GM23338 (cell line): ENCODE measurements around the gene MAGI1. TPM values are rescaled to one million over a fixed set of nuclear protein-coding genes. Genes with fewer than 3 reads are reported as not detected.

Experiments
- ATAC-seq: fragments of 200-7000 bp; cut with Tn5 transposase; 3 replicates; pipeline ENCODE4 v1.9.1; 2020
- DNase-seq: peaks from one replicate; pipeline ENCODE4 v3.0.0-alpha.2; 2015; ENCODE audit warnings: low spot score
- H2AFZ ChIP-seq: fragments of 200-600 bp; sonication (generic); 2 replicates; pipeline ENCODE4 v1.8.0; 2016; ENCODE audit warnings: antibody characterized with exemption, mild to moderate bottlenecking, moderate library complexity
- H3F3A ChIP-seq: fragments of 200-600 bp; sonication (generic); replicated peaks from 2 replicates; pipeline ENCODE4 v1.8.0; 2017; ENCODE audit warnings: antibody characterized with exemption, mixed run types, low read depth
- H3K27ac ChIP-seq: fragments of 200-600 bp; sonication (generic); 2 replicates; pipeline ENCODE4 v1.6.1; 2016; ENCODE audit warnings: low read depth
- H3K27me3 ChIP-seq: fragments of 200-600 bp; sonication (generic); 2 replicates; pipeline ENCODE4 v1.8.0; 2016; ENCODE audit warnings: mild to moderate bottlenecking, mixed run types, moderate library complexity; ENCODE audit not compliant: insufficient read depth
- H3K36me3 ChIP-seq: fragments of 200-600 bp; sonication (generic); 2 replicates; pipeline ENCODE4 v1.8.0; 2016; ENCODE audit warnings: mild to moderate bottlenecking; ENCODE audit not compliant: insufficient read depth
- H3K4me1 ChIP-seq: fragments of 200-600 bp; sonication (generic); 2 replicates; pipeline ENCODE4 v1.8.0; 2016; ENCODE audit warnings: mild to moderate bottlenecking, moderate library complexity; ENCODE audit not compliant: insufficient read depth
- H3K4me2 ChIP-seq: fragments of 200-600 bp; sonication (generic); 2 replicates; pipeline ENCODE4 v1.7.1; 2017; ENCODE audit warnings: mixed run types
- H3K4me3 ChIP-seq: fragments of 200-600 bp; sonication (generic); 2 replicates; pipeline ENCODE4 v1.6.1; 2016; ENCODE audit warnings: mixed run types
- H3K79me2 ChIP-seq: fragments of 200-600 bp; sonication (generic); replicated peaks from 2 replicates; pipeline ENCODE4 v1.8.0; 2017; ENCODE audit warnings: mild to moderate bottlenecking; ENCODE audit not compliant: insufficient read depth
- H3K9me2 ChIP-seq: fragments of 200-600 bp; sonication (generic); 2 replicates; pipeline ENCODE4 v1.8.0; 2017; ENCODE audit not compliant: insufficient read depth
- H4K20me1 ChIP-seq: fragments of 200-600 bp; sonication (generic); replicated peaks from 2 replicates; pipeline ENCODE4 v1.8.0; 2017; ENCODE audit warnings: mild to moderate bottlenecking; ENCODE audit not compliant: insufficient read depth
- H3K27ac Mint-ChIP-seq: 2 replicates; pipeline ENCODE4 v1.8.0; 2020; ENCODE audit warnings: inconsistent platforms, mild to moderate bottlenecking, moderate library complexity, mixed read lengths
- H3K27me3 Mint-ChIP-seq: 3 replicates; pipeline ENCODE4 v1.8.0; 2022; ENCODE audit warnings: low read depth, mild to moderate bottlenecking, moderate library complexity, mixed read lengths, inconsistent platforms; ENCODE audit not compliant: insufficient read depth, poor library complexity
- H3K36me3 Mint-ChIP-seq: 3 replicates; pipeline ENCODE4 v1.8.0; 2021; ENCODE audit warnings: low read depth, mild to moderate bottlenecking, inconsistent platforms, moderate library complexity, mixed read lengths
- H3K4me1 Mint-ChIP-seq: 3 replicates; pipeline ENCODE4 v1.8.0; 2020; ENCODE audit warnings: mild to moderate bottlenecking, inconsistent platforms, mixed read lengths
- H3K4me3 Mint-ChIP-seq: 3 replicates; pipeline ENCODE4 v1.8.0; 2021; ENCODE audit warnings: moderate library complexity, mild to moderate bottlenecking, inconsistent platforms, mixed read lengths
- H3K9me3 Mint-ChIP-seq: 3 replicates; pipeline ENCODE4 v1.8.0; 2020; ENCODE audit warnings: moderate library complexity, mild to moderate bottlenecking, inconsistent platforms, mixed read lengths
- CREB1 ChIP-seq: fragments of 250-450 bp; sonication (Bioruptor Pico); IDR thresholded peaks from 2 replicates; pipeline ENCODE4 v1.5.0; 2020; ENCODE audit warnings: low read depth, mild to moderate bottlenecking, moderate library complexity
- EZH2 ChIP-seq: fragments of 200-600 bp; sonication (generic); IDR thresholded peaks from one replicate; pipeline ENCODE4 v1.8.0; 2017; ENCODE audit warnings: antibody characterized with exemption, mild to moderate bottlenecking, low read depth; ENCODE audit not compliant: unreplicated experiment
- EZH2phosphoT487 ChIP-seq: fragments of 200-600 bp; sonication (generic); IDR thresholded peaks from one replicate; pipeline ENCODE4 v1.8.1; 2018; ENCODE audit warnings: antibody characterized with exemption; ENCODE audit not compliant: unreplicated experiment
- POLR2AphosphoS5 ChIP-seq: IDR thresholded peaks from 2 replicates; pipeline ENCODE4 v1.6.1; 2016; ENCODE audit warnings: antibody characterized with exemption, low read depth
- STAT1 ChIP-seq: IDR thresholded peaks from one replicate; pipeline ENCODE4 v1.6.1; 2016; ENCODE audit warnings: antibody characterized with exemption; ENCODE audit not compliant: unreplicated experiment
- ZNF114 ChIP-seq: fragments of 250-450 bp; sonication (Bioruptor Pico); IDR thresholded peaks from 2 replicates; pipeline ENCODE4 v1.5.0; 2020; ENCODE audit warnings: mild to moderate bottlenecking, moderate library complexity
- ZNF331 ChIP-seq: fragments of 250-450 bp; sonication (Bioruptor Pico); IDR thresholded peaks from 2 replicates; pipeline ENCODE4 v1.5.0; 2020; ENCODE audit warnings: low read depth, mild to moderate bottlenecking, moderate library complexity
- polyA plus RNA-seq: library from polyadenylated mRNA; unstranded; fragments of >200 nt; fragmentation: Nextera tagmentation; extraction: Ambion mirVana; gene quantifications from 2 replicates; pipeline ENCODE4 v1.2.1, GENCODE V29; 2016
- total RNA-seq: library from RNA; depleted of rRNA; stranded (reverse); fragments of >200 nt; shearing (Covaris generic); gene quantifications from 2 replicates; pipeline ENCODE4 v1.2.3, GENCODE V29; 2014
- TF ChIP-seq, protein P1 (sequence below): fragments of 250-450 bp; sonication (Bioruptor Pico); IDR thresholded peaks from 2 replicates; pipeline ENCODE4 v1.5.0; 2020; ENCODE audit warnings: mild to moderate bottlenecking, moderate library complexity
- TF ChIP-seq, protein P2 (sequence below), 2 experiments: fragments of 200-600 bp in 1 of 2; sonication (generic) in 1 of 2; conservative IDR thresholded peaks; 2 replicates each; pipeline versions ENCODE4 v1.5.1 to v1.6.1; 2016 to 2017; ENCODE audit warnings: antibody characterized with exemption in 2 of 2, low read depth in 2 of 2, mild to moderate bottlenecking in 2 of 2, moderate library complexity in 1 of 2
- TF ChIP-seq, protein P3 (sequence below): IDR thresholded peaks from one replicate; pipeline ENCODE4 v1.6.1; 2018; ENCODE audit warnings: antibody characterized with exemption; ENCODE audit not compliant: unreplicated experiment
- TF ChIP-seq, protein P4 (sequence below): IDR thresholded peaks from 2 replicates; pipeline ENCODE4 v1.6.1; 2016; ENCODE audit warnings: antibody characterized with exemption

MAGI1 gene
- total and polyA plus RNA-seq, 2 experiments from 2014 or later: 27.4 to 71.2 TPM

DNA sequence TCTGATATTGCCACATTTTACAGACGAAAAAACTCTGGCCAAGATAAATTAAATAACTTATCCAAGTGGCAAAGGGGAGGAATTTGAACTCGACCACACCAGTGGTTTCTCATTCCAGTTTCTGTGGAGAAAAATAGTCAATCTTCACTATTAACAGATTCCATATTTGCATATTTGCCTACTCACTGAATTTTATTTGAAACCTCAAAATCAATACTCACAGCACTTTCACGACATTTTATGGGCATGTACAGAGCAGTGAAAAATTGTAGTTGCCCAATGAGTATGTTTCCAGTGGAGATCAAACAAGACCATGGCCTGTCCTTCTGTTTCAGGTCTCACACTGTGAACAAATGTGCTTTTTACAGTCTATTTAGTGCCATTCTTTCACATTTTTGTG lies 374.3 kb downstream of the MAGI1 start (continued):
- TF ChIP-seq, protein P1, sequence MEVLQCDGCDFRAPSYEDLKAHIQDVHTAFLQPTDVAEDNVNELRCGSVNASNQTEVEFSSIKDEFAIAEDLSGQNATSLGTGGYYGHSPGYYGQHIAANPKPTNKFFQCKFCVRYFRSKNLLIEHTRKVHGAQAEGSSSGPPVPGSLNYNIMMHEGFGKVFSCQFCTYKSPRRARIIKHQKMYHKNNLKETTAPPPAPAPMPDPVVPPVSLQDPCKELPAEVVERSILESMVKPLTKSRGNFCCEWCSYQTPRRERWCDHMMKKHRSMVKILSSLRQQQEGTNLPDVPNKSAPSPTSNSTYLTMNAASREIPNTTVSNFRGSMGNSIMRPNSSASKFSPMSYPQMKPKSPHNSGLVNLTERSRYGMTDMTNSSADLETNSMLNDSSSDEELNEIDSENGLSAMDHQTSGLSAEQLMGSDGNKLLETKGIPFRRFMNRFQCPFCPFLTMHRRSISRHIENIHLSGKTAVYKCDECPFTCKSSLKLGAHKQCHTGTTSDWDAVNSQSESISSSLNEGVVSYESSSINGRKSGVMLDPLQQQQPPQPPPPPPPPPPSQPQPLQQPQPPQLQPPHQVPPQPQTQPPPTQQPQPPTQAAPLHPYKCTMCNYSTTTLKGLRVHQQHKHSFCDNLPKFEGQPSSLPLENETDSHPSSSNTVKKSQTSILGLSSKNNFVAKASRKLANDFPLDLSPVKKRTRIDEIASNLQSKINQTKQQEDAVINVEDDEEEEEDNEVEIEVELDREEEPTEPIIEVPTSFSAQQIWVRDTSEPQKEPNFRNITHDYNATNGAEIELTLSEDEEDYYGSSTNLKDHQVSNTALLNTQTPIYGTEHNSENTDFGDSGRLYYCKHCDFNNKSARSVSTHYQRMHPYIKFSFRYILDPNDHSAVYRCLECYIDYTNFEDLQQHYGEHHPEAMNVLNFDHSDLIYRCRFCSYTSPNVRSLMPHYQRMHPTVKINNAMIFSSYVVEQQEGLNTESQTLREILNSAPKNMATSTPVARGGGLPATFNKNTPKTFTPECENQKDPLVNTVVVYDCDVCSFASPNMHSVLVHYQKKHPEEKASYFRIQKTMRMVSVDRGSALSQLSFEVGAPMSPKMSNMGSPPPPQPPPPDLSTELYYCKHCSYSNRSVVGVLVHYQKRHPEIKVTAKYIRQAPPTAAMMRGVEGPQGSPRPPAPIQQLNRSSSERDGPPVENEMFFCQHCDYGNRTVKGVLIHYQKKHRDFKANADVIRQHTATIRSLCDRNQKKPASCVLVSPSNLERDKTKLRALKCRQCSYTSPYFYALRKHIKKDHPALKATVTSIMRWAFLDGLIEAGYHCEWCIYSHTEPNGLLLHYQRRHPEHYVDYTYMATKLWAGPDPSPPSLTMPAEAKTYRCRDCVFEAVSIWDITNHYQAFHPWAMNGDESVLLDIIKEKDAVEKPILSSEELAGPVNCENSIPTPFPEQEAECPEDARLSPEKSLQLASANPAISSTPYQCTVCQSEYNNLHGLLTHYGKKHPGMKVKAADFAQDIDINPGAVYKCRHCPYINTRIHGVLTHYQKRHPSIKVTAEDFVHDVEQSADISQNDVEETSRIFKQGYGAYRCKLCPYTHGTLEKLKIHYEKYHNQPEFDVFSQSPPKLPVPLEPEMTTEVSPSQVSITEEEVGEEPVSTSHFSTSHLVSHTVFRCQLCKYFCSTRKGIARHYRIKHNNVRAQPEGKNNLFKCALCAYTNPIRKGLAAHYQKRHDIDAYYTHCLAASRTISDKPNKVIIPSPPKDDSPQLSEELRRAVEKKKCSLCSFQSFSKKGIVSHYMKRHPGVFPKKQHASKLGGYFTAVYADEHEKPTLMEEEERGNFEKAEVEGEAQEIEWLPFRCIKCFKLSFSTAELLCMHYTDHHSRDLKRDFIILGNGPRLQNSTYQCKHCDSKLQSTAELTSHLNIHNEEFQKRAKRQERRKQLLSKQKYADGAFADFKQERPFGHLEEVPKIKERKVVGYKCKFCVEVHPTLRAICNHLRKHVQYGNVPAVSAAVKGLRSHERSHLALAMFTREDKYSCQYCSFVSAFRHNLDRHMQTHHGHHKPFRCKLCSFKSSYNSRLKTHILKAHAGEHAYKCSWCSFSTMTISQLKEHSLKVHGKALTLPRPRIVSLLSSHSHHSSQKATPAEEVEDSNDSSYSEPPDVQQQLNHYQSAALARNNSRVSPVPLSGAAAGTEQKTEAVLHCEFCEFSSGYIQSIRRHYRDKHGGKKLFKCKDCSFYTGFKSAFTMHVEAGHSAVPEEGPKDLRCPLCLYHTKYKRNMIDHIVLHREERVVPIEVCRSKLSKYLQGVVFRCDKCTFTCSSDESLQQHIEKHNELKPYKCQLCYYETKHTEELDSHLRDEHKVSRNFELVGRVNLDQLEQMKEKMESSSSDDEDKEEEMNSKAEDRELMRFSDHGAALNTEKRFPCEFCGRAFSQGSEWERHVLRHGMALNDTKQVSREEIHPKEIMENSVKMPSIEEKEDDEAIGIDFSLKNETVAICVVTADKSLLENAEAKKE (CRISPR knock-in tag): no peak

DNA sequence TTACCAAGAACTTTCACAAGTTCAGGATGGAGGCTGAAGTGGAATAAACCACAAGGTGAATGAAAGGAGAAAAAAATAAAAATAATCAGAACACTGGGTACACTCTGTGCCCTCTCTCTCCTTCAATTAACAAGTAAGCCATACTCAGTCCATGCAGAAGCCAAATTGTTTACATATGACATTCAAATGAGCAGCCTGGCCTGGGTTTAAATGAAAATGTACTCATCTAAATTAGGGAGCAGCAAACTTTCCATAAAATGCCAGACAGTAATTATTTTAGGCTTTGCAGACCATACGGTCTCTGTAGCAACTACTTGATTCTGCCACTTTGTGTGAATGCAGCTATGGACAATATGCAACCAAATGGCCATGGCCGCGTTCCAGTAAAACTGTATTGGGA lies 376.6 kb downstream of the MAGI1 start:
- Histone ChIP-seq H3K4me2 (no peak overlapping the region), H3K4me3 (no peak overlapping the region), H3K79me2 (0 out of 2 replicates have a peak, but pooled peaks cover 4% of the 10 kb centered on the region), H3F3A (no peaks in the 10 kb centered on the region), H3K36me3 (no peaks in the 10 kb centered on the region), H3K4me1 (peaks cover 26% of the 10 kb centered on the region), H3K27me3 (no peaks in the 10 kb centered on the region), H3K9me2 (no peaks in the 10 kb centered on the region; the same call in 1 of the 2 replicates), H2AFZ (no peak overlapping the region), H3K27ac (no peak overlapping the region), H4K20me1 (no peaks in the 10 kb centered on the region)
- Mint-ChIP-seq H3K36me3 (no peaks in the 10 kb centered on the region), H3K4me1 (peaks cover 27% of the 10 kb centered on the region), H3K9me3 (no peaks in the 10 kb centered on the region), H3K27ac (no peak overlapping the region), H3K4me3 (no peak overlapping the region), H3K27me3 (peaks cover 1% of the 10 kb centered on the region)
- DNase-seq (no peak), ATAC-seq (no peak)
- TF ChIP-seq EZH2phosphoT487: no peak
- no peak for TF ChIP-seq CREB1 (CRISPR knock-in tag)
- TF ChIP-seq EZH2: no peak
- TF ChIP-seq ZNF331 (CRISPR knock-in tag): no peak
- TF ChIP-seq, protein P2, sequence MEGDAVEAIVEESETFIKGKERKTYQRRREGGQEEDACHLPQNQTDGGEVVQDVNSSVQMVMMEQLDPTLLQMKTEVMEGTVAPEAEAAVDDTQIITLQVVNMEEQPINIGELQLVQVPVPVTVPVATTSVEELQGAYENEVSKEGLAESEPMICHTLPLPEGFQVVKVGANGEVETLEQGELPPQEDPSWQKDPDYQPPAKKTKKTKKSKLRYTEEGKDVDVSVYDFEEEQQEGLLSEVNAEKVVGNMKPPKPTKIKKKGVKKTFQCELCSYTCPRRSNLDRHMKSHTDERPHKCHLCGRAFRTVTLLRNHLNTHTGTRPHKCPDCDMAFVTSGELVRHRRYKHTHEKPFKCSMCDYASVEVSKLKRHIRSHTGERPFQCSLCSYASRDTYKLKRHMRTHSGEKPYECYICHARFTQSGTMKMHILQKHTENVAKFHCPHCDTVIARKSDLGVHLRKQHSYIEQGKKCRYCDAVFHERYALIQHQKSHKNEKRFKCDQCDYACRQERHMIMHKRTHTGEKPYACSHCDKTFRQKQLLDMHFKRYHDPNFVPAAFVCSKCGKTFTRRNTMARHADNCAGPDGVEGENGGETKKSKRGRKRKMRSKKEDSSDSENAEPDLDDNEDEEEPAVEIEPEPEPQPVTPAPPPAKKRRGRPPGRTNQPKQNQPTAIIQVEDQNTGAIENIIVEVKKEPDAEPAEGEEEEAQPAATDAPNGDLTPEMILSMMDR (conservative IDR thresholded peaks at IDR 0.05; ENCODE audit: low read depth in 2 of 2): no peak
- TF ChIP-seq, protein P3, sequence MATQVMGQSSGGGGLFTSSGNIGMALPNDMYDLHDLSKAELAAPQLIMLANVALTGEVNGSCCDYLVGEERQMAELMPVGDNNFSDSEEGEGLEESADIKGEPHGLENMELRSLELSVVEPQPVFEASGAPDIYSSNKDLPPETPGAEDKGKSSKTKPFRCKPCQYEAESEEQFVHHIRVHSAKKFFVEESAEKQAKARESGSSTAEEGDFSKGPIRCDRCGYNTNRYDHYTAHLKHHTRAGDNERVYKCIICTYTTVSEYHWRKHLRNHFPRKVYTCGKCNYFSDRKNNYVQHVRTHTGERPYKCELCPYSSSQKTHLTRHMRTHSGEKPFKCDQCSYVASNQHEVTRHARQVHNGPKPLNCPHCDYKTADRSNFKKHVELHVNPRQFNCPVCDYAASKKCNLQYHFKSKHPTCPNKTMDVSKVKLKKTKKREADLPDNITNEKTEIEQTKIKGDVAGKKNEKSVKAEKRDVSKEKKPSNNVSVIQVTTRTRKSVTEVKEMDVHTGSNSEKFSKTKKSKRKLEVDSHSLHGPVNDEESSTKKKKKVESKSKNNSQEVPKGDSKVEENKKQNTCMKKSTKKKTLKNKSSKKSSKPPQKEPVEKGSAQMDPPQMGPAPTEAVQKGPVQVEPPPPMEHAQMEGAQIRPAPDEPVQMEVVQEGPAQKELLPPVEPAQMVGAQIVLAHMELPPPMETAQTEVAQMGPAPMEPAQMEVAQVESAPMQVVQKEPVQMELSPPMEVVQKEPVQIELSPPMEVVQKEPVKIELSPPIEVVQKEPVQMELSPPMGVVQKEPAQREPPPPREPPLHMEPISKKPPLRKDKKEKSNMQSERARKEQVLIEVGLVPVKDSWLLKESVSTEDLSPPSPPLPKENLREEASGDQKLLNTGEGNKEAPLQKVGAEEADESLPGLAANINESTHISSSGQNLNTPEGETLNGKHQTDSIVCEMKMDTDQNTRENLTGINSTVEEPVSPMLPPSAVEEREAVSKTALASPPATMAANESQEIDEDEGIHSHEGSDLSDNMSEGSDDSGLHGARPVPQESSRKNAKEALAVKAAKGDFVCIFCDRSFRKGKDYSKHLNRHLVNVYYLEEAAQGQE: no peak
- TF ChIP-seq, protein P4, sequence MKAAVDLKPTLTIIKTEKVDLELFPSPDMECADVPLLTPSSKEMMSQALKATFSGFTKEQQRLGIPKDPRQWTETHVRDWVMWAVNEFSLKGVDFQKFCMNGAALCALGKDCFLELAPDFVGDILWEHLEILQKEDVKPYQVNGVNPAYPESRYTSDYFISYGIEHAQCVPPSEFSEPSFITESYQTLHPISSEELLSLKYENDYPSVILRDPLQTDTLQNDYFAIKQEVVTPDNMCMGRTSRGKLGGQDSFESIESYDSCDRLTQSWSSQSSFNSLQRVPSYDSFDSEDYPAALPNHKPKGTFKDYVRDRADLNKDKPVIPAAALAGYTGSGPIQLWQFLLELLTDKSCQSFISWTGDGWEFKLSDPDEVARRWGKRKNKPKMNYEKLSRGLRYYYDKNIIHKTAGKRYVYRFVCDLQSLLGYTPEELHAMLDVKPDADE: no peak
- TF ChIP-seq POLR2AphosphoS5: no peak
- no peak for TF ChIP-seq ZNF114 (CRISPR knock-in tag)
- TF ChIP-seq STAT1: no peak
